Measurements from ENCODE around the gene RPS3. TPM values are rescaled to one million over a fixed set of nuclear protein-coding genes. Genes with fewer than 3 reads are reported as not detected.

Gene RPS3
- total and polyA plus RNA-seq, 2 donors (not counting 1 experiment from before 2014, with no cell fraction given): 1,593 to 3,359 TPM

DNA sequence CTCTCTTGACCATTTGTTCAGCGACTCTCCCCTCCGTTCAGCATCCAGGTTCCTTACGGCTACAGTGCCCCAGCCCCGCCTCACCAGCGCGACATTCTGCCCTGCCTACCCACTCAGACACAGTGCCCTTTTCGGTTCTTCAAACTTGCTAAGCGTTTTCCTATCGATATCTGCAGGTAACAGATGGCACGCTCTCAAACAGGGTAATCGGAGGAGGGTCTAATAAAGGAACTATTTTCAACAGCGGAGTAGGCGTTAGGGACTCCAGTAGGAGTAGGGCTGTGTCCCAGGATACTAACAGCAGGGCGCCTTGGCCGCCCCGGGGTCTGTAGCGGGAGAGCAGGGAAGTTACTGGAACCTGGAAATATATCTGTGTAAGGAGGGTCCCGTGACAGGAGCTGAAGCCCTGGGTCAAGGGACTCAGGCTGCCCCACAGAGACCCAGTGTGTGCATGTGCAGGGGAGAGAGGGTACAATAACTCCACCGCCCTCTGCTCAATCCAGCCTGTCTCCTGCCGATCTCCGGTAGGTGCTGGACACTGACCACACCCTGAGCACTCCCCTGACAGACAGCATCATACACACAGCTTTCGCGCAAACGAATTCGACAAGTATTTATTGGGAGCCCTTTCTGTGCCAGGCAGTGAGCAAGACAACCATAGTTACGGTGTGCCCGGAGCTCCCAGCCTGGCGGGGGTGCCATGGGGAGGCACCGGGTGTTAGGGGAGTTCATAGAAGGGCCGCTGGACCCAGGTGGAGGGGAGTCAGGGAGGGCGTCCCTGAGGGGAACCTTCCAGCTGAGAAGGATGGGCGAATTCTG lies 31.6 kb downstream of the RPS3 start:
- Histone ChIP-seq H3K36me3 (ENCODE audit: control insufficient read depth, insufficient read depth, low read length) (no peaks in the 10 kb centered on the region), H3K27me3 (ENCODE audit: control insufficient read depth, insufficient read depth, low read length) (peaks cover 34% of the 10 kb centered on the region), H3K9me3 (ENCODE audit: control insufficient read depth, insufficient read depth, low read depth, low read length) (no peaks in the 10 kb centered on the region), H3K9ac (ENCODE audit: insufficient read depth, low read length) (no peak overlapping the region), H2AFZ (ENCODE audit: low read length) (no peak overlapping the region), H3K79me2 (ENCODE audit: control insufficient read depth, insufficient read depth, low read length) (no peaks in the 10 kb centered on the region), H3K27ac (ENCODE audit: insufficient read depth, low read length) (no peak overlapping the region), H3K4me1 (ENCODE audit: control insufficient read depth, extremely low read depth, insufficient read depth, low read length) (no peaks in the 10 kb centered on the region), H3K4me3 (replicated peaks in 1 of 4; ENCODE audit: control extremely low read depth in 1 of 4, insufficient read depth in 1 of 4, low read depth in 3 of 4, low read length in 4 of 4) (peak overlapping the region in 1 of 4 experiments; percentile 30), H4K20me1 (ENCODE audit: control insufficient read depth, extremely low read depth, insufficient read depth, low read length) (no peaks in the 10 kb centered on the region), H3K4me2 (ENCODE audit: extremely low read depth, insufficient read depth, low read length) (no peak overlapping the region)
- peak; percentile 84 for TF ChIP-seq EZH2 (IDR thresholded peaks at IDR 0.05; ENCODE audit: low read length, missing control alignments)
- TF ChIP-seq, protein P1, sequence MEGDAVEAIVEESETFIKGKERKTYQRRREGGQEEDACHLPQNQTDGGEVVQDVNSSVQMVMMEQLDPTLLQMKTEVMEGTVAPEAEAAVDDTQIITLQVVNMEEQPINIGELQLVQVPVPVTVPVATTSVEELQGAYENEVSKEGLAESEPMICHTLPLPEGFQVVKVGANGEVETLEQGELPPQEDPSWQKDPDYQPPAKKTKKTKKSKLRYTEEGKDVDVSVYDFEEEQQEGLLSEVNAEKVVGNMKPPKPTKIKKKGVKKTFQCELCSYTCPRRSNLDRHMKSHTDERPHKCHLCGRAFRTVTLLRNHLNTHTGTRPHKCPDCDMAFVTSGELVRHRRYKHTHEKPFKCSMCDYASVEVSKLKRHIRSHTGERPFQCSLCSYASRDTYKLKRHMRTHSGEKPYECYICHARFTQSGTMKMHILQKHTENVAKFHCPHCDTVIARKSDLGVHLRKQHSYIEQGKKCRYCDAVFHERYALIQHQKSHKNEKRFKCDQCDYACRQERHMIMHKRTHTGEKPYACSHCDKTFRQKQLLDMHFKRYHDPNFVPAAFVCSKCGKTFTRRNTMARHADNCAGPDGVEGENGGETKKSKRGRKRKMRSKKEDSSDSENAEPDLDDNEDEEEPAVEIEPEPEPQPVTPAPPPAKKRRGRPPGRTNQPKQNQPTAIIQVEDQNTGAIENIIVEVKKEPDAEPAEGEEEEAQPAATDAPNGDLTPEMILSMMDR (conservative IDR thresholded peaks at IDR 0.05 in 1 of 2, IDR thresholded peaks at IDR 0.05 in 1 of 2; ENCODE audit: low read depth in 1 of 2, low read length in 2 of 2): no peak
- DNase-seq (ENCODE audit: low read depth in 2 of 2): no peak

DNA sequence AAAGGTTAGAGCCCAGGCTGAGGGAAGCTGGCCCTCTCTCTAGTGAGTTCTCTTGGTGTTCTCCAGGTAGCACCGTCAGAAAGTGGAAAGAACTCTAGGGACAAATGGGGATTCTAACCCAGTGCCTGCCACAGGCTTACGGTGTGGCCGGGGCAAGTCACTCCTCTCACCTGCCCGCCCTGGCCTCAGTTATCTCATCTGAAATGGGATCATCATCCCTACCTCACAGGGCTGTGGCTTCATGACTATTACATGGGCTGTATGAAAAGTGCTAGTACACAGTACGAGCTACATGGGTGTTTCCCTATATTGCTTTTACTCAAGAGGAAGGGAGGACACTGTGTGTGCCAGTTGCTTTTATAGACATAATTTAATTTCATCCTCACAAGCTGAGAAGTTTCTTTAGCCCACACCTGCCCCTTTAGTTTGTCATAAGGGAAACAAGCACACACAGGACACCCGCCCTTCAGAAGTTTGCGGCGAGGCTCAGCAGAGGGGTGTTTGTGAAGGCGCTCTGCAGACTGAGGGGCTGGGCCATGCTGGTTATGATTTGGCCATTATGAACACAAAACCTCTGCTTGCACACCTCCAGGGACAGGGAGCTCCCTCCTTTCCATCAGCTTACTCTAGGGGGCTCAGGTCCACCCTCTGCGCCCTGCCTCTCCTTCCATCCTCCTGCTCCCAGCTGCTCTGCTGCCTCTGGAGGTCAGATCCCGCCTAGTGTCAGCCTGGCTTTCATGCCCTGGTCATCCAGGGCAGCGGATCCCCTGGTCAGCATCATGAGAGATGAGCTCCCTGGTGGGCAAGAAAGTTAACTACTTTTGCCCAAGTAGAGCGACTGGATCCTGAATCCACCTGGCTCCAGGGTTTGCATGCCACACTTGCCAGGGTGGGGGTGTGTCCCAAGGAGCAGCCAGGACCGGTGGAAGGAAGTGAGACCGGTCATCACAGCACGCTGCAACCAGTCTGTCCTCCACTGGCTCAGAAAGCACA lies 32.5 kb downstream of the RPS3 start:
- no peak overlapping the region for H3K27ac ChIP-seq (ENCODE audit: insufficient read depth, low read length)
- no peaks in the 10 kb centered on the region for H3K4me1 ChIP-seq (ENCODE audit: control insufficient read depth, extremely low read depth, insufficient read depth, low read length)
- no peak overlapping the region for H3K4me3 ChIP-seq (replicated peaks in 1 of 4; ENCODE audit: control extremely low read depth in 1 of 4, insufficient read depth in 1 of 4, low read depth in 3 of 4, low read length in 4 of 4)

More for the DNA sequence above, 32.5 kb downstream of the RPS3 start:
- Histone ChIP-seq H4K20me1 (ENCODE audit: control insufficient read depth, extremely low read depth, insufficient read depth, low read length) (no peaks in the 10 kb centered on the region), H3K9me3 (ENCODE audit: control insufficient read depth, insufficient read depth, low read depth, low read length) (no peaks in the 10 kb centered on the region), H3K4me2 (ENCODE audit: extremely low read depth, insufficient read depth, low read length) (no peak overlapping the region), H3K79me2 (ENCODE audit: control insufficient read depth, insufficient read depth, low read length) (no peaks in the 10 kb centered on the region), H3K9ac (ENCODE audit: insufficient read depth, low read length) (no peak overlapping the region), H2AFZ (ENCODE audit: low read length) (no peak overlapping the region), H3K27me3 (ENCODE audit: control insufficient read depth, insufficient read depth, low read length) (peaks cover 34% of the 10 kb centered on the region), H3K36me3 (ENCODE audit: control insufficient read depth, insufficient read depth, low read length) (no peaks in the 10 kb centered on the region)
- DNase-seq (ENCODE audit: low read depth in 2 of 2): no peak
- TF ChIP-seq EZH2 (IDR thresholded peaks at IDR 0.05; ENCODE audit: low read length, missing control alignments): peak; percentile 5
- TF ChIP-seq, protein P1 (conservative IDR thresholded peaks at IDR 0.05 in 1 of 2, IDR thresholded peaks at IDR 0.05 in 1 of 2; ENCODE audit: low read depth in 1 of 2, low read length in 2 of 2): no peak
